ENCODE results near the gene KRTAP10-10.
"Not testable (repeated sequence)": the region's sequence is repeated elsewhere in the genome, so short reads cannot be mapped to it uniquely, and the experiment has no call there.

KRTAP10-10 gene, protein sequence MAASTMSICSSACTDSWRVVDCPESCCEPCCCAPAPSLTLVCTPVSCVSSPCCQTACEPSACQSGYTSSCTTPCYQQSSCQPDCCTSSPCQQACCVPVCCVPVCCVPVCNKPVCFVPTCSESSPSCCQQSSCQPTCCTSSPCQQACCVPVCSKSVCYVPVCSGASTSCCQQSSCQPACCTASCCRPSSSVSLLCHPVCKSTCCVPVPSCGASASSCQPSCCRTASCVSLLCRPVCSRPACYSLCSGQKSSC

DNA sequence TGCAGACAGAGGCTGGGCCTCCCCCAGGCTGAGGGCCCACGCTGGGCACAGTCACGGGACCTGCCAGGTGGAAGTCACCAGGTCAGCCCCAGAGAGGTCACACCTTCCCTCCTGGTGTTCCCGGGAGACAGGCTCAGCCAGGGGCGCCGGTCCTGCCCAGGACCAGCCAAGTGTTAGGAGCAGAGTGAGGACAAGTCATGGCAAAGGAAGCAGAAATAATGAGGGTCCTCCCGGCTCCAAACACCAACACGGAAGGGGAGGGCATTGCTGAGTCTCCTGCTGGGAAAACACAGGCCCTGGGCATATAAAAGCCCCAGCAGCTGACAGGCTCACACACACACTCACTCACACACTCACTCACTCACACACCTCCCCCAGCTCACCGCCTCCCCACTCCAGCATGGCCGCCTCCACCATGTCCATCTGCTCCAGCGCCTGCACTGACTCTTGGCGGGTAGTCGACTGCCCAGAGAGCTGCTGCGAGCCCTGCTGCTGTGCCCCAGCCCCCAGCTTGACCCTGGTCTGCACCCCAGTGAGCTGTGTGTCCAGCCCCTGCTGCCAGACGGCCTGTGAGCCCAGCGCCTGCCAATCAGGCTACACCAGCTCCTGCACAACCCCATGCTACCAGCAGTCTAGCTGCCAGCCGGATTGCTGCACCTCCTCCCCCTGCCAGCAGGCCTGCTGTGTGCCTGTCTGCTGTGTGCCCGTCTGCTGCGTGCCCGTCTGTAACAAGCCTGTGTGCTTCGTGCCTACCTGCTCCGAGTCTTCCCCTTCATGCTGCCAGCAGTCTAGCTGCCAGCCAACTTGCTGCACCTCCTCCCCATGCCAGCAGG, at the start of gene KRTAP10-10:
KRTAP10-10 (plus strand) TSS at position 339 of the 833 bp plus-strand sequence; CDS start at position 401, 62 bp downstream.
- no peak for DNase-seq

DNA sequence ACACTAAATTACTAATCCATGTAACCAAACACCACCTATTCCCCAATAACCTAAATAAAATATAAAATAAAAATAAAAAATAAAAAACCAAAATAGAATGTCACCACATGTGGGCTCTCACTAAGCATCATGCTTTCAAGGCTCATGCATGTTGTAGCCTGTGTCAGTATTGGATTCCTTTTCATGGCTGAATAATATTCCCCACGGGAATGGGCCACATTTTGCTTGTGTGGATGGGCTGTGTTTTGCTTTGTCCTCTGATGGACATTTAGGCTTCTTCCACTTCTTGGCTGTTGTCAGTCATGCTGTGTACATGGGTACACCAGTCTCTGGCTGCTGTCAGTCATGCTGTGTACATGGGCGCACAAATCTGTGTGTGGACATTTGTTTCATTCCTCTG, 48.1 kb upstream of the KRTAP10-10 start:
- no peak for DNase-seq

DNA sequence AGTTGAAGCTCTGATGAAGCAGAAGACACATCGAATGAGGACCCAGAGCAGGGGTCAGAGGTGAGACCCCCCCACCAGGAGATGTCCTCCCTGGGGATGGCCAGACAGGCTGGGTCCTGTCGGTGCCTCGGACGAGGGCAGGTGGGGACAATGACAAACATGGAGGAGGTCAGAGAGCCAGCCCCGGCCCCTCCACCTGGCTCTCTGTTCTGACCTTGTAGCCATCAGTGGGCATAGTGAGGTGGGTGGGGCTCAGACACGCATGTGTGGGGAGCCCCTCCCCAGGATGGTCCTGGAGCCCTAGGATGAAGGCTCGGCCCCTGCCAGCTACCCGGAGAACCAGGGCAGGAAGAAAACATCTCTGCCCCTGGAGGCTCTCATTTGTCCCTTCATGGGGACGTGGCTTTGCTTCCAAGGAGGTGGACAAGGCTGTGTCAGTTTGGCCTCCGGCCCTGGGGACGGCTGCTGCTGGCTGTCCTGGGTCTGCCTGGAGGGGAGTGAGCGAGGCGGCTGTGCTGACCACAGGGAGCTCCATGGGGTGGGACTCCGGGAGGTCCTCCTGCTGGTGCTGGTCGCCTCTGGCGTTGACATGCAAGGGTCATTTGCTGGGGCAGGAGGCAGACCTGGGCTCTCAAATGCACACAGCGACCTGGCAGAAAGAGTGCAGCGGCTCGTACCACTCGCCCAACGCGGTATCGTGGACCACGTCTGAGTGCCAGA, 47.4 kb upstream of the KRTAP10-10 start:
- DNase-seq, result no peak

DNA sequence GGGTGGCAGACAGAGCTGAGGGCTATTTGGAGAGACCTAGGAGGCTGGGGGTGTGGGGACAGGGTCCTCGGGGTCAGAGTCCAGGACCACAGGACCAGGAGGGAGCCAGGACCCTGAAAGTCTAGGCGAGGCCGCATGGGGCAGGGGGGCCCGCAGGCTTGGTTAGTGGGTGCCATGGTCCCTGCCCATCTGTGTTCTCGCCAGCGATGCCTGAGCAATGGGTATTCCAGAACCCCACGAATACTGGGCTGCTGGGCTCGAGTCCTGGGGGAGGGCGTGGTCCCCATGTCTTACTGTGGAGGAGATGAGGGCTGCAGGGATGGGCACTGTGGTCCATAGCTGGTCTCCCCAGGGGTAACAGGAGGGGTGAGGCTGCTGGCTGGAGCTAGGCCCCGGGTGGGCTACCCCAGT, 46.8 kb upstream of the KRTAP10-10 start:
- DNase-seq, result no peak

DNA sequence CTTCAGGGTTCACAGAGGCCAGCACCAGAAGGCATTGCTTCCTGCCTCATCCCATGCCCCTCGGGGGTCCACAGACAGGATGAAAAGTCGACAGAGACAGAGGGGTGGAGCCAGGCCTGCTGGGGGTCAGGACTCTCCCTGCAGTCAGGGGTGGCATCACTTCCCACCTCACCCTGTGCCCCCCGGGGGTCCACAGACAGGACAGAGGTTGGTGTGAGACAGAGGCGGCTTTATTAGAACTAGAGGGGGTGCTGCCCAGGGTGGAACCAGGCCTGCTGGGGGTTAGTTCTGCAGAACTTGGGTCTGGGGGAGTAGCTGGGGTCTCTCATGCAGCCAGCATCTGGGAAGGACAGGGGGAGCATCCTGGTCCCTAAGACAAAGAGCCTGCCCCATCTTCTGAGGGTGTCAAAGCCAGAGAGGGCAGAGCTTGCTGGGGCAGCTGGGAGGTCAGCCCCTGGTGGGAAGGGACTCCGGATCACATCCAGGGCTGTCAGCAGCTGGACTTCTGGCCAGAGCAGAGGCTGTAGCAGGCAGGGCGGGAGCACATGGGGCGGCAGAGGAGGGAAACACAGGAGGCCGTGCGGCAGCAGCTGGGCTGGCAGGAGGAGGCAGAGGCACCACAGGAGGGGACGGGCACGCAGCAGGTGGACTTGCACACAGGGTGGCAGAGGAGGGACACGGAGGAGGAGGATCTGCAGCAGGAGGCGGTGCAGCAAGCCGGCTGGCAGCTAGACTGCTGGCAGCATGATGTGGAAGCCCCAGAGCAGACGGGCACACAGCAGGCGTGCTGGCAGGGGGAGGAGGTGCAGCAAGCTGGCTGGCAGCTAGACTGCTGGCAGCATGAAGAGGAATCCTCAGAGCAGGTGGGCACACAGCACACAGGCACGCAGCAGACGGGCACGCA, 46.0 kb upstream of the KRTAP10-10 start:
- DNase-seq, result not testable (repeated sequence)

DNA sequence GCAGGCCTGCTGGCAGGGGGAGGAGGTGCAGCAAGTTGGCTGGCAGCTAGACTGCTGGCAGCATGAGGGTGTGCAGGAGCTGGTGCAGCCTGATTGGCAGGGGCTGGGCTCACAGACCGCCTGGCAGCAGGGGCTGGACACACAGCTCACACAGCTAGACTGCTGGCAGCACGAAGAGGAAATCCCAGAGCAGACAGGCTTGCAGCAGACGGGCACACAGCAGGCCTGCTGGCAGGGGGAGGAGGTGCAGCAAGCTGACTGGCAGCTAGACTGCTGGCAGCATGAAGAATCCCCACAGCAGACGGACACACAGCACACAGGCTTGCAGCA, 45.4 kb upstream of the KRTAP10-10 start:
- DNase-seq, result not testable (repeated sequence)

DNA sequence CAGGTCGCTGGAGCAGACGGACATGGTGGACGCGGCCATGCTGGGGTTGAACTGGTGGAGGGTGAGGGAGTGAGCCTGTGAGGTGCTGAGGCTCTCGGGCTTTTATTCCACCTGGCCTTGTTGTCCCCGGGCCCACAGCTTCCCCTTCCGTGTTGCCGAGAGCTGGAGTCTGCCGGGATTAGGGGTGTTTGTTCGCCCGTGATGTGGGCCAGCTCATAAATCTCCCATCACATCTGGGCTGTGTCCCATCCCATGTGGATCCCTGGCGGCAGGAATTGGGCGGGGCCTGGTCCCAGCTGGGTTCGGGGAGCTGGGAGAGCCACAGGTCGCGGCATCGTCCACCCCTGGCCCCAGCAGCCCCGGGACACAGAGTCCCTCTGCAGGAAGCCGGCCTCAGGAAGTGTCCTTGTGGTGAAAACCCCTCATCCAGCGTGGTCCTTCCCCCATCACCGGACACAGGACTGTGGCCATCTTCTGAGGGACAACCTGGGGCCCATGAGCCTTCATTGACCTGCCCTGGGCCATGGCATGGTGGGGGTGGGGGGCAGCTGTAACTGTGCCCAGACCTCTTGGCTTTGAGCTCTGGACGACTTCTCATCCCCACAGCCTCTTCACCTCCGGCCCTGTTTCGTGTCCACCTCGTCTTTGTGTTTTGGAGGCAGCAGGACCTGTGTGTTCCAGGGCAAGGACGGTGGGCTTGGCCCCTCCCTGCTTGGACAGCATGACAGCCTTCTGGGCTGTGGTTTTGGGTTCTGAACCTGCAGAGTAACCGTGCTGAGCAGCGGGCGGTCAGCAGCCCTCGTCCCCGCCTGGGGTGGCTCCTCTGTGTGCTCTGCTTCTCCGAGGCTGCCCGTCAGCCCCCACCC, 44.5 kb upstream of the KRTAP10-10 start, which contains the start of gene KRTAP10-6:
KRTAP10-6 (minus strand) TSS at position 60 of the 866 bp plus-strand sequence; CDS start at position 39, 21 bp downstream.
- no peak for DNase-seq

DNA sequence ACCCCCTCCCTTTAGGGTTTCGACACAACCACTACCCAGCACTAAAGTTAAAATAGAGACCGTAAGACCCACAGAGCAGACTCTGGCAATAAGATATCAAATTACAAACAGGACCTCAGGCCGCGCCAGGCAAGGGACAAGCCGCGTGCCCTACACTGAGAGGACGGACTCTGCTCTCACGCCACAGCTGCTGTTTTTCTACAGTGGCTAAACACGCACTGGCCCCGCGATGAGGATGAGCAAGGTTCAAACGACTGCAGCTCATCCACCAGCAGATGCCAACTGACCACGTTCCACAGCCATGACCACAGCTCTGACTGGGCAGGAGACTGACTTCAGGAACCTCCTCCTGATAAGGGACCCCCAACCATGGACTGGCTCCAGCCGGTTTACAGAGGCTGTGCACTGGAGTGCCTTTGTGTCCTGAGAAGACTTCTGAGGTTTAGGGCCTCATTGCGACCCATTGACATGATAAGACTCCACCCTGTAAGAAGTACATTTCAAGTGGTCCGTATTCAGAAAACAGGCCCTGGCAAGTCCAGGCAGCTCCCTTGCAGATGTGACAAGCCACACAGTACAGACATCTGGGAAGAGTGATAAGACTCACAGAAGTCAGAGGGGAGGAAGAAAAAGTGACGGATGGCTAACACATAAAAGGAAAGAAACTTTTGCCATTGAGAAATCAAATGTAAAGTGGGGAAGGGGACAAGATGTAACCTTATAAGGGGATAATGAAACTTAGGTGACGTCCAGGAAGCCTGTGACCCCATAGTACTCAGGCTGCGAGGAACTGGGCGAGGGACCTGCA, 43.4 kb upstream of the KRTAP10-10 start:
- no peak for DNase-seq

DNA sequence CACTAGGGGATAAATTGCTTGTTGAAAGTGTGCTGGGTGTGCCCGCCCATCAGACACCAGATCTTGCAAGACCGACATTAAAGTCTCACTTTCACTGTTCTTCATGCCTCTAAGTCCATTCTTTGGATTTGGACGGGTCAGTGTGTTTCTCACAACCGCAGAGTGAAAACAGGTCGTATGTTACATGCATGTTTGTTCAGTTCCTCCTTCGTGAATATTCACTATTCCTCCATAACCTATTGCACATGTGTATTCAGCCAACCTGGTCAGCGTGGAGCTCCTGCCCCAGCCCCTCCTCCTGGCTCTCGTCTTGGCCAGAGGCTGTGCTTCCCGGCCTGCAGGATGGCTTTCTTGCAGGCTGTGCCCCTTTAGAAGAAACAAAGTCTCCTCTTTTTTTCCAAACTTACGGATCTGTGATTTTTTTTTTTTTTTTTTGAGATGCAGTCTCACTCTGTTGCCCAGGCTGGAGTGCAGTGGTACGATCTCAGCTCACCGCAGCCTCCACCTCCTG, 42.7 kb upstream of the KRTAP10-10 start:
- DNase-seq, result no peak

DNA sequence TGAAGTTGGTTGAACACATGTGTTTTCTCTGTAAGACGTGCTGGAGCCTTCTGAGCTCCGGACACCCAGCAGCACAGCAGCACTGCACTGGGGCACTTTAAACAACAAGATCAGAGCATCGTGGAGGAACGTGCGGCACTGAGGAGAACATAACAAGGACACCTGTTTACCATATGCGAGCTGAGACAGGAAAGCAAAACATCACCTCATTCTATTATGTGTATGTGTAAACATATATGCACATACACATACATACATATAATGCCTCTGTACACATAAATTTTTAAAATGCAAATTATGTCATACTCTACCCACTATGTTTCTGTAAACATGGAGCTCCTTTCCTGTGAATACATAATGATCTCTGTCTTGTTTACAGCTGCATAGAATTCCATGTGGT, 41.6 kb upstream of the KRTAP10-10 start:
- no peak for DNase-seq

DNA sequence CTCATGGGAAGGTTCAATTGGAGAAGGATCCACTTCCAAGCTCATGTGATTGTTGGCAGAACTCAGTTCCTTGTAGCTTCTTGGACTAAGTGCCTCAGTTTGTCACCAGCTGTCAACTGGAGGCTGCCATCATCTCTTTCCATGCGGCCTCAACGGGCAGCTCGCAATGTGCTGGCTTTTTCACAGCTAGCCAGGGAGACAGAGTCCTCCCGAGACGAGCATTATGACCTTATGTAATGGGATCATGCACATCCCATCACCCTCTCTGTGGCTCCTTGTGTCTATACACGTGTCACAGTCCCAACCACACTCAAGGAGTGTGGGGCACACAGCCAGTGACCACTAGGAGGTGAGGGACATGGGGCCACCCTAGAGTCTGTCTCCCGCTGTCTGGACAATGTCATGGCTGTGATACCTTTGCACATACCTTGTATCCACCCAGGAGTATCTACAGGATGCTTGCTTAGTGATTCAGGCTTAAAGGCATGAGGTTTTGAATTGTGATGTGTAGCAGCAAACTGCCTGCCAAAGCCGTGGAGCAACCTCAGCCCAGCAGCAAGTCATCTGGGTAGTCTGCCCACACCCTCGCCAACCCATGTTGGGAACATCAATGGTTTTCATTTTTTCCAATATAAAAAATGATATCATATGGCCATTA, 41.0 kb upstream of the KRTAP10-10 start:
- peak; percentile 59 for DNase-seq

DNA sequence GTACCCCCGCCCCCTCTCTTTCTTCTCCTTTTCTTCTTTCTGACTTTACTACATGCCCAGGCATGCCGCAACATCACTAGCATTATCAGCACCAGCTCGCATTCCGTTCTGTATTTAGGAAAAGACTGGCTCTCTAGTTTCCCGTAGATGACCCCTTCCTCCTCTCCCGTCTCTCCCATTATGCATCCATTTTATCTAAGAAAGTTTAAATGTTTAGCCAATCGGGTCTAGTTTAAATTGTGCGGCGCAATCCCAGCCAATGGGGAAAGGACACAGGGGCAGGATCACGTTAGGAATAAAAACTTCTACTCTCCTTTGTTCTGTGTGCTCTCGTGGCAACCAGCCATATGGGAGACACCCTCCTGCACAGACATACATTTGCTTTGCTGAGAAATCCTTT, 39.1 kb upstream of the KRTAP10-10 start:
- no peak for DNase-seq

DNA sequence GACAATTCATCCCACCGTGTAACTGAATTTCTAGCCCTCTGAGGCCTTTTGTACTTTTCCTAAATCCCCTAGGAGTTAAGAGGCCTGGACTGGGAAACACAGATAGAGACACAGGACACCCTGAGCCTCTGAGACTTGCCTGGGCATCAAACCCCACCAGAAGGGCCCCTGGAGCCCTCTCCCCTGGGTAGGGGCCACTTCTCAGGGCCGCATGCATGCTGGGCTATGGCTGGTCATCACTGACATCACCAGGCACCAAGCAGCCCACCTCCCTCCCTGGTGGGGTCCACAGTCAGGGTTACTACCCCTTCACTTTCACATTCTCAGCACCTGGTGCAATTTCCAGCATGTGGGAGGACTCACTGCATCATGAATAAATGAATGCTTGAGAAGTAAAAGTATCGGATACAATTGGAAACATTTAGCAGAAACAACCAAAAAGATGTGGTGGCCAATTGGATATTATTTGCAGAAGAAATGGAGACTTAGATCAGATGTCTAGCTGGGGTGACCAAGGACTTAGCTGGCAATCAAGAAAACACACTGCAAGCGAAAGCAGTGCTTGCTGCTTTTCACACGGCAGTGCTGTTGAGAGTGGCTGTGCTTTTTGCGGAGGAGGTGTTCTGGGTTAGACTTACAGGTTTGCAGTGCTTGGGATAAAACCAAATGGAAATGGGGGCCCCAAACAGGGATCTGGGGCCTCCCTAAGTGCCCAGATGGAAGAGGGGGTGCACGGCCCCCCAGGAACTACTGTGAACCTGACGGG, 37.7 kb upstream of the KRTAP10-10 start:
- DNase-seq, result no peak

DNA sequence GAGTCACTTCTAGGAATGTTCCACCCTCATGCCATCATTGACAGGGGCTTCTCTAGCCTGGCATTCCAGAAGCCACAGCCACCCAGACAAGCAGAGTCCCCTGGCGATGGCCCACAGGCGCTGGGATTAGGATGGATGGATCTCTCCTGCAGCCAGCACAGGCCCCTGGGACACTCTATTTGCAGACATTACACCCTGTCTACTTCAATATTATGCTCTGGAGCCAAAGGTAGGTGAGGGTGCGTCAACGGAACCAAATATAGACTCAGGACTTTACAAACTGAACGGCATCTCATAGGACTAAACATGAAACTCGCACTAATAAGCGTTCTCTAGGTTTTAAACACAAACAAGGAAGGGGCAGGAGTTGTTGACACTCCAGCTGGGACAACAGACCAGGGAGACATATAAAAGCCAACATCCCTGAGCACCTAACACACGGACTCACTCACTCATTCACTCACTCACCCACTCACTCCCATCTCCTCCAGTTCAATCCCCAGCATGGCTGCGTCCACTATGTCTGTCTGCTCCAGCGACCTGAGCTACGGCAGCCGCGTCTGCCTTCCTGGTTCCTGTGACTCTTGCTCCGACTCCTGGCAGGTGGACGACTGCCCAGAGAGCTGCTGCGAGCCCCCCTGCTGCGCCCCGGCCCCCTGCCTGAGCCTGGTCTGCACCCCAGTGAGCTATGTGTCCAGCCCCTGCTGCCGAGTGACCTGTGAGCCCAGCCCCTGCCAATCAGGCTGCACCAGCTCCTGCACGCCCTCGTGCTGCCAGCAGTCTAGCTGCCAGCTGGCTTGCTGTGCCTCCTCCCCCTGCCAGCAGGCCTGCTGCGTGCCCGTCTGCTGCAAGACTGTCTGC, 36.8 kb upstream of the KRTAP10-10 start, which contains the start of gene KRTAP10-7:
KRTAP10-7 (plus strand) TSS at position 480 of the 861 bp plus-strand sequence; CDS start at position 505, 25 bp downstream.
- not testable (repeated sequence) for DNase-seq

DNA sequence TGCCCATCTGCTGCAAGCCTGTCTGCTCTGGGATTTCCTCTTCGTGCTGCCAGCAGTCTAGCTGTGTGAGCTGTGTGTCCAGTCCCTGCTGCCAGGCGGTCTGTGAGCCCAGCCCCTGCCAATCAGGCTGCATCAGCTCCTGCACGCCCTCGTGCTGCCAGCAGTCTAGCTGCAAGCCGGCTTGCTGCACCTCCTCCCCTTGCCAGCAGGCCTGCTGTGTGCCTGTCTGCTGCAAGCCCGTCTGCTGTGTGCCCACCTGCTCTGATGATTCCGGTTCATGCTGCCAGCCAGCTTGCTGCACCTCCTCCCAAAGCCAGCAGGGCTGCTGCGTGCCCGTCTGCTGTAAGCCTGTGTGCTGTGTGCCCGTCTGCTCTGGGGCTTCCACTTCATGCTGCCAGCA, 36.1 kb upstream of the KRTAP10-10 start:
- DNase-seq, result not testable (repeated sequence)

DNA sequence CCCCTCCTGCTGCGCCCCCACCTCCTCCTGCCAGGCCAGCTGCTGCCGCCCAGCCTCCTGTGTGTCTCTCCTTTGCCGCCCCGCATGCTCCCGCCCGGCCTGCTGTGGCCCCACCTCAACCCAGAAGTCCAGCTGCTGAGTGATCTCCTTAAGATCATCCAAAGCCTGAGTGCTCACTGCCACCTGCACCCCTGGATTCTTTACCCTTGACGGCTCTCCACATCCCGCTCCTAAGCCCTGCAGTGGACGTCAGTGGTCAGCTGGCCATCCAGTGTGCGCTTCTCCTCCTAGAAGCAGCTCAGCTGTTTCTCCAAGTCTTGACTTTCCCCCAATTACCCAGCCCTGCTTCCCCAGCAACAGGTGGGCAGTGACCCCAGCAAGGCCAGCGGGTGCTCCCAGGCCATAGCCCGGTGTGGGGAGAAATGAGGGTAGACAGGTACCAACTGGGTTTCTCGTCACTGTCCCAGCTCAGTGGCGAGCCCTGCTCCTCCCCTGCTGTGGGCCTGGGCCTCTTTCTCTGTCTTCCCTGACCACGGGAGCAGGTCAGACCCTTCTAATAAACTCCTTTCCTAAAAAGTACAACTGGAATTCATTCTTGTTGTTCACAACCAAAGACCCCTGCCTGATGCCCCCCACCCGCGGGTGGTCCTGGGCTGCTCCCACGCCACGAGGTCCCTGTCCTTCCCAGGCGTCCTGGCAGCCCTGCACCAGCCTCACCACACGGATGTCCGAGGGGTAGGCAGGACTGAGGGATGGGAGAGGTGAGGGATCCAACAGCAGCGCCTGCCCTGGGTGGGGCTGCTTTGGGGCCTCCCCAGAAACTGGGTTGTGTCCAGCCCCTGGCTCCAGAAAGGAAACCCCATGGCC, 35.3 kb upstream of the KRTAP10-10 start:
- no peak for DNase-seq

DNA sequence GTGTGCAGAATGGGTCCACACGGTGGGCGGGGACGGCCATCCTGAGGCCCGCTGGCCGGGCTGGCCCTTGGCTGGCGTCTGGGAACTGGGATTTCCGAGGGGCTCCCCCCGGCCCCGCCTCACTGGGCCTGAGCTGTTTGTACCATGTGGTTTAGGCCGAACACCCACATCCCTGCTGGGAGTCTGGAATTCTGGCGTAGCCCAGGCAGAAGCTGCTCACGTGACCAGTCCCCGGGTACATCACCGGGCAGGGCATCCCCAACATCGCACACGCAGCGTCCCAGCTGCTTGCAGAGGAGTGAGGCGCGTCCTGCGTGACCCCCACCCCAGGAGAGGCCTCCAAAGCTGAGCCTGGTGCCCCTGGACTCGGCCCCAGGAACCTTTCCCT, 34.7 kb upstream of the KRTAP10-10 start:
- DNase-seq, result no peak

All from kidney glomerular epithelial cell (primary cell).